Motor neuron (in vitro differentiated cells): ENCODE results near the gene COG5. TPM values are rescaled to one million over a fixed set of nuclear protein-coding genes. Genes with fewer than 3 reads are reported as not detected.

Source experiments
- ATAC-seq, 8 experiments: fragments of 200-7000 bp; cut with Tn5 transposase; replicated peaks in 6 of 8; 2 replicates each; pipeline ENCODE4 v1.8.0; 2021; ENCODE audit warnings: mild to moderate bottlenecking in 8 of 8, moderate library complexity in 8 of 8
- H3K27ac ChIP-seq, 2 donors: fragments of 250-450 bp; sonication (Bioruptor Pico); 2 replicates each; pipeline ENCODE4 v1.9.0; 2021; ENCODE audit warnings: antibody characterized with exemption in 2 of 2, mild to moderate bottlenecking in 2 of 2, moderate library complexity in 1 of 2
- H3K4me1 ChIP-seq, 2 donors: fragments of 250-450 bp; sonication (Bioruptor Pico); replicated peaks in 1 of 2; 2 replicates each; pipeline ENCODE4 v1.6.1; 2021; ENCODE audit warnings: antibody characterized with exemption in 2 of 2, mild to moderate bottlenecking in 2 of 2, moderate library complexity in 1 of 2
- H3K4me3 ChIP-seq, 5 donors: fragments of 250-450 bp; sonication (Bioruptor Pico); 2 replicates each; pipeline ENCODE4 v1.9.0; 2021; ENCODE audit warnings: antibody characterized with exemption in 5 of 5, mild to moderate bottlenecking in 5 of 5, moderate library complexity in 4 of 5
- WGBS, 10 experiments: fragments of 450-650 bp; shearing (Covaris generic); methylation state at CpG; one replicate each; pipeline ENCODE4 v1.0.0; 2022; 5-methylcytosine and 5-hydroxymethylcytosine counted together
- in situ Hi-C, 9 experiments: fragments of 400-800 bp; cut with MboI; loops; one replicate each; pipeline ENCODE4 v1.15.0; 2021; ENCODE audit warnings: low sequenced_read_pairs in 9 of 9, low pct_unique_long_range_greater_than_20kb in 2 of 9; ENCODE audit not compliant: unreplicated experiment in 9 of 9
- total RNA-seq, 8 experiments: library from RNA; unstranded; fragments of 300-600 nt; gene quantifications; 2 replicates each; pipeline versions ENCODE4 v1.2.3 to v1.2.4, GENCODE V29; 2022

Gene COG5
- total RNA-seq, result 10 to 100 TPM; 21.6 to 53.2 (median 35.0) TPM

GRCh38 chr7:107563775-107564552 lies at the start of gene COG5, which contains the start of gene DUS4L:
Gene COG5, minus strand, starts transcription at chr7:107563920. Its CDS starts 24 bp downstream, at chr7:107563896.
Gene DUS4L, plus strand, starts transcription at chr7:107563971. Its CDS starts 3,100 bp downstream, at chr7:107567071.
- Histone ChIP-seq H3K27ac (peak within 1 kb of the TSS; percentile 78 to 91), H3K4me3 (peak within 1 kb of the TSS; percentile 75 to 99 (median 94)), H3K4me1 (peaks cover 8 to 11% of the 10 kb centered on the region in 2 donors)
- ATAC-seq, result peak; percentile 88 to 96 (median 94)
- in situ Hi-C loops, result no loop called here
- 0 to 3% (median 0%) methylated on average over 1 to 21 of the region's 55 CpGs; no CpG with 5 or more reads in 4 of the 10 experiments for WGBS, 10 experiments

- ATAC-seq, result no peak
- Histone ChIP-seq H3K4me3 (no peak overlapping the region), H3K4me1 (no peaks in the 10 kb centered on the region), H3K27ac (no peak overlapping the region)
- 40 to 100% (median 80%) methylated on average over 1 of the region's 1 CpG; no CpG with 5 or more reads in 1 of the 10 experiments for WGBS, 10 experiments
- in situ Hi-C loops, result no loop called here
These were observed 49.7 kb upstream of the COG5 start for GRCh38 chr7:107613439-107613838.

GRCh38 chr7:107610323-107610722 lies 46.6 kb upstream of the COG5 start:
- WGBS, 10 experiments, result 83 to 100% (median 100%) methylated on average over 1 of the region's 1 CpG; no CpG with 5 or more reads in 2 of the 10 experiments
- H3K4me3 ChIP-seq, result no peak overlapping the region
- ATAC-seq, result no peak
- in situ Hi-C loops, result no loop called here
- H3K27ac ChIP-seq, result no peak overlapping the region
- H3K4me1 ChIP-seq, result no peaks in the 10 kb centered on the region

GRCh38 chr7:107609811-107610261 lies 46.1 kb upstream of the COG5 start:
- Histone ChIP-seq H3K4me1 (no peaks in the 10 kb centered on the region), H3K4me3 (no peak overlapping the region), H3K27ac (no peak overlapping the region)
- WGBS, 10 experiments, result 47 to 93% (median 76%) methylated on average over 2 to 4 of the region's 4 CpGs; no CpG with 5 or more reads in 1 of the 10 experiments
- in situ Hi-C loops, result no loop called here
- no peak for ATAC-seq

- Histone ChIP-seq H3K4me1 (no peaks in the 10 kb centered on the region), H3K4me3 (no peak overlapping the region), H3K27ac (no peak overlapping the region)
- in situ Hi-C loops, result no loop called here
- 80 to 100% (median 100%) methylated on average over 1 of the region's 1 CpG; no CpG with 5 or more reads in 2 of the 10 experiments for WGBS, 10 experiments
- no peak for ATAC-seq
These were observed 42.6 kb upstream of the COG5 start for GRCh38 chr7:107606303-107606702.

- WGBS, 10 experiments, result 81 to 100% (median 91%) methylated on average over 1 to 3 of the region's 3 CpGs; no CpG with 5 or more reads in 1 of the 10 experiments
- no peaks in the 10 kb centered on the region for H3K4me1 ChIP-seq
- H3K27ac ChIP-seq, result no peak overlapping the region
- no peak for ATAC-seq
- no peak overlapping the region for H3K4me3 ChIP-seq
- in situ Hi-C loops, result no loop called here
These were observed 41.6 kb upstream of the COG5 start for GRCh38 chr7:107605218-107605815.

GRCh38 chr7:107600816-107601215 lies 37.1 kb upstream of the COG5 start:
- no peak overlapping the region for H3K4me3 ChIP-seq
- in situ Hi-C loops, result no loop called here
- H3K4me1 ChIP-seq, result no peaks in the 10 kb centered on the region
- 52 to 100% (median 96%) methylated on average over 1 to 2 of the region's 2 CpGs; no CpG with 5 or more reads in 1 of the 10 experiments for WGBS, 10 experiments
- H3K27ac ChIP-seq, result no peak overlapping the region
- no peak for ATAC-seq

- in situ Hi-C loops, result no loop called here
- WGBS, 10 experiments, result 100% methylated on average over 1 of the region's 1 CpG; no CpG with 5 or more reads in 8 of the 10 experiments
These were observed 35.5 kb upstream of the COG5 start for GRCh38 chr7:107599262-107599661.

GRCh38 chr7:107597953-107598352 lies 34.2 kb upstream of the COG5 start:
- WGBS, 10 experiments, result 67 to 100% (median 89%) methylated on average over 1 to 4 of the region's 4 CpGs; no CpG with 5 or more reads in 1 of the 10 experiments
- H3K4me1 ChIP-seq, result no peaks in the 10 kb centered on the region
- H3K27ac ChIP-seq, result no peak overlapping the region
- in situ Hi-C loops, result no loop called here
- no peak overlapping the region for H3K4me3 ChIP-seq
- ATAC-seq, result no peak

More at GRCh38 chr7:107599262-107599661, 35.5 kb upstream of the COG5 start:
- no peak overlapping the region for H3K27ac ChIP-seq
- no peak for ATAC-seq
- H3K4me3 ChIP-seq, result no peak overlapping the region
- H3K4me1 ChIP-seq, result no peaks in the 10 kb centered on the region

GRCh38 chr7:107597582-107597916 lies 33.8 kb upstream of the COG5 start:
- no peak for ATAC-seq
- no peaks in the 10 kb centered on the region for H3K4me1 ChIP-seq
- 50 to 100% (median 91%) methylated on average over 1 of the region's 1 CpG; no CpG with 5 or more reads in 2 of the 10 experiments for WGBS, 10 experiments
- in situ Hi-C loops, result no loop called here
- H3K4me3 ChIP-seq, result no peak overlapping the region
- no peak overlapping the region for H3K27ac ChIP-seq

- no peaks in the 10 kb centered on the region for H3K4me1 ChIP-seq
- in situ Hi-C loops, result no loop called here
- WGBS, 10 experiments, result 28 to 95% (median 76%) methylated on average over 1 to 4 of the region's 5 CpGs
These were observed 33.3 kb upstream of the COG5 start for GRCh38 chr7:107596881-107597581.

GRCh38 chr7:107594961-107595737 lies 31.4 kb upstream of the COG5 start:
- Histone ChIP-seq H3K4me1 (no peaks in the 10 kb centered on the region), H3K27ac (no peak overlapping the region), H3K4me3 (no peak overlapping the region)
- in situ Hi-C loops, result no loop called here
- peak in 2 of 8 experiments; percentile 79 to 82 for ATAC-seq
- WGBS, 10 experiments, result 5 to 100% (median 73%) methylated on average over 2 to 4 of the region's 4 CpGs

More at GRCh38 chr7:107596881-107597581, 33.3 kb upstream of the COG5 start:
- H3K27ac ChIP-seq, result no peak overlapping the region
- H3K4me3 ChIP-seq, result no peak overlapping the region
- peak in 1 of 8 experiments; percentile 72 for ATAC-seq
